DMS53 treated with DMSO at 0.1 percent for 48 hours (cell line): ENCODE results near the gene SLC1A3.

Experiments
- DNase-seq: peaks from one replicate; lab custom pipeline; 2025; ENCODE audit not compliant: unreplicated experiment; lab: John Stamatoyannopoulos, UW

The SLC1A3 gene

DNA sequence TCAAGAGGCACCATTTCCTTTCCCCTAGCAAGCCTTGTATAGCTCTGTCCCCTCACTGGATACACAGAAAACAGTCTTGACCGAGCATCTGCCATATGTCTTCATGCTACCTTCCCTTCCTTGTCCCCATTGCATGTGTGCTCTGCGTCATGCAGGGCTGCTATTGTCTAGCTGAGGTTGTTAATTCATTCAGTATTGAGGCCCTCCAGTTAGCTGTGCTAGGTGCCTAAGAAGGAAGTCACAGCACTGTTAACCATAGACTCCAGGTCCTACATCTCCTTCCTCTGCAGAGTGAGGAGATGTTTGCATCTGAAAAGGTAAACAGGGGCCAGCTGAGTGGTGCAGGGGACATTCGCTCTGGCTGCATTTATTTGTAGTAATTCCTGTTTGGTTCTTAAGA lies 48.2 kb downstream of the SLC1A3 start:
- DNase-seq: no peak

DNA sequence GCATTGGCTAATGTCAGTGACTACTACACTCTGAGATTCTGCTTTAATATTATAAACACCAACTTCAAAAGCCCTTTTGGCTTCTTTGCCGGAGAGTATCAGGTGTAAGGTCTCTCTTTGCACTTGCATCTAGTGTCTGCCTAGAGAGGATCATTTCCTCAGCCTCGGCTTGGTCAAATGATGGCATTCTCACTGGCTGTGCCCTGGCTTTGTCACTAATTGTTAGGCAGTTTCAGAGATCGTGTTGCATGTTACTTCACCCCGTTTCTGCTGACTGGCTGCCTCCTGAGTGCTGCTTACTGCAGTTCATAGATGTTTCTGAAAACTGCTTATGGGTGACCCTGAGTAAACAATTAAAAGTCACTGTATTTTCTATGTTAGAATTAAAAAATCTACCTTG lies 48.8 kb downstream of the SLC1A3 start:
- no peak for DNase-seq

DNA sequence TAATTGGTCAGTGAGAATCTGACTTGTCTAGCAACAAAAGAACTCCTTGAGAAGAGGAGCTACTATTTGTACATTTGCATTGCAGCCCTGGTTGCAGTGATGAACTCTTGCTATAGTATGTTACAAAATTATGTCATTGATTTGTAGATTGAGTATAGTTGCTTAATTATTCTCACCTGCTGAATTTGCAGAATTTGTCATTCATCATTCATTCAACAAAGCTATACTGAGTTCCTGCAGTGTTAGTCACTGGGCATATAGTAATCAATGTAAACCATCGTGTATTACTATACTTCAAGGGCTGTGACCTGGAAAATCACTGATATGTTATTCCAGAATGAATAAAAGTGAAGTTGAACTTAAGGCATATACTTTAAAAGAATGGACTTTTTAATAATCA lies 50.1 kb downstream of the SLC1A3 start:
- no peak for DNase-seq

DNA sequence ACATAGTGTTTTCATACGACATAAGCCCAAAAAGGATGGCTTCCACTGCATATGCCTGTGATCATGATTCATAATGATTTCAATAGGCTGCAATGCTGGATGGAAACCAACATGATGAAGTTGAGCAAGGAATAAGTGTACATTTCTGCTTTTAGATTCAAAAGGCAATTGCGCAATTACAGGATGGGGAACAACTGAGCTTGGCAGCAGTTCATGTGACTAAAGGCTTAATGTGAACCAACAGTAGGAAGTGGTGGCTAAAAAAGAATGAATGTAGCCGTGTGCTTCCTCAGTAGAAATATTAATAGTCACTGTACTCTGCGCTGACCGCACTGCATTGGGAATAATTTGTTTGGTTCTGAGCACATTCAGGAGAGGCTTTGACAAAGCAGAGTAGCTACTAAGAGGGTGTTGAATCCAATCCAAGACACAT lies 51.2 kb downstream of the SLC1A3 start:
- no peak for DNase-seq

DNA sequence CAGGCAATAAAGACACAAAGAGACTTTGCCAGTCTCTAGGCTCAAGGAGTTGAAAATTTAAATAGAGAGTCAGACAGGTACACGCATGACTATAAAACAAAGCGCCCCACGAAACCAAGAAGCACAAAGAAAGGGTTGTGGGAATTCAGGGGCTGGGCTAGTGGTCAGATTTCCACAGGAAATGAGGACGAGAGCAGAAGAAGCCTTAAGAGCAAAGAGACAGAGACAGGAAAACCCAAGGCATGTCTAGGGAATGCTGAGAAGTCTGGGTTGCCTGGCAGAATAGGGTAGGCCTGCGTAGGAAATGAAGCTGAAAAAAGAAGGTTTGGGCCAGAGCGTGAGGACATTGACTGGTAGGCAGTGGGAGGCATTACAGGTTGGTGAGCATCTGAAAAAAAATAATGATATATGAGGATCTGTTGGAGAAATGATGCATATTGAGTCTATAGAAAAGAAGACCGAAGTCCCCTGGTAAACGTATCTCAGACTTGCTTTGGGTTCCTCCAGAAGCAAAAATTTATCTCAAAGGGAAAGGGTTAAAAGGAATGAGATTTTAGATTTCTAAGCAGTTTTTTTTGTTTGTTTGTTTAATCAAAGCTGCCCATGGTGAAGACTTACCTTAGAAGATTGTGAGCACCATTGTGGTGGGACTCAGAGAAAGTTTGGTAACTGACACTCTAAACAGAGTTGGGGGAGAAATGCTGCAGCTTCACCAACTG lies 51.8 kb downstream of the SLC1A3 start:
- DNase-seq: no peak

DNA sequence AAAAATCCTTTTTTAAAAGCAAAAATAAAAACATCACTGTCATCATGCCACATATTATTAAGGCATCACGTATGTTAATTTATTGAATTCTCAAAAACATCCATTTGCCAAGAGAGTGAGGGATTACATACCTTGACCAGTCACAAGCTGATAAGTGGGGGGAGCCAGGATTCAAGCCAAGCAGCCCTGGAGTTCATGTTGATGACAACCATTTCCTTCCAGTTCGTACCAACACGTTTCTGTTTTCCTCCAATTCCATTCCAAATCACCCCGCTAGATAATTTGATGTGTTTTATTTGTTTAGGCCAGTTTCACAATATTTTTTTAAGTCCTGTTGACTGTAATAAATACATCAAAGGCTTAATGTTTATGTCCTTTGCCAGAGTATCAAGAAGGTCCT lies 53.0 kb downstream of the SLC1A3 start:
- no peak for DNase-seq

DNA sequence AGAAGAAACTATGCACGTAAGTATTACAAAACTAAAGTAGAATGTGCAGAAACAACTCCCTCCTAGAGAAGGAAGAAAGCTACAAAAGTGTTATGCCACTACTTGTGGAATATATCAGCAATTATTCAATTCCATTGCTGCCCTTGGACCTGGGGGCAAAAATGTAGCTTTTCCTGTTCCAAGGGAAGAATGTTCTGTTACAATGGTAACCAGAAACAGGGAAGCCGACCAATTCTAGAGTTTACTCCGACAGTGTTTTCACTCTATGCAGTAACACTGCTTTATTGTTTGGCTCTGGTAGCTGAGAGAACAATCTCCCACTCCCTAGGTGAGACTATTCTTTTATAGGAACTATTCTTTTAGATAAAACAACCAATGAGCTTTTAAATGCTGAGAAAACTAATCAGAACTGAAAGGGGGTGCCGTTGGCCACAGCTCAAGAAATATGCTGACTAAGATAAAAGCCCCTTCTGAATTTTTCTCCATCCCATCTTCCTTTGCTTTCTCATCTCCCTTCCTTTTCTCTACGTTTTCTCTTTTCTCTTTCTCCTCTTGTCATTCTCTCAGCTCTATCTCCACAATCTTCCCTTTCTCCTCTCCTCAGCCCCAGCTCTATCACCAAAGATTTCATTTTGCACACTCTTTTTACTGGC lies 54.1 kb downstream of the SLC1A3 start:
- DNase-seq: no peak

DNA sequence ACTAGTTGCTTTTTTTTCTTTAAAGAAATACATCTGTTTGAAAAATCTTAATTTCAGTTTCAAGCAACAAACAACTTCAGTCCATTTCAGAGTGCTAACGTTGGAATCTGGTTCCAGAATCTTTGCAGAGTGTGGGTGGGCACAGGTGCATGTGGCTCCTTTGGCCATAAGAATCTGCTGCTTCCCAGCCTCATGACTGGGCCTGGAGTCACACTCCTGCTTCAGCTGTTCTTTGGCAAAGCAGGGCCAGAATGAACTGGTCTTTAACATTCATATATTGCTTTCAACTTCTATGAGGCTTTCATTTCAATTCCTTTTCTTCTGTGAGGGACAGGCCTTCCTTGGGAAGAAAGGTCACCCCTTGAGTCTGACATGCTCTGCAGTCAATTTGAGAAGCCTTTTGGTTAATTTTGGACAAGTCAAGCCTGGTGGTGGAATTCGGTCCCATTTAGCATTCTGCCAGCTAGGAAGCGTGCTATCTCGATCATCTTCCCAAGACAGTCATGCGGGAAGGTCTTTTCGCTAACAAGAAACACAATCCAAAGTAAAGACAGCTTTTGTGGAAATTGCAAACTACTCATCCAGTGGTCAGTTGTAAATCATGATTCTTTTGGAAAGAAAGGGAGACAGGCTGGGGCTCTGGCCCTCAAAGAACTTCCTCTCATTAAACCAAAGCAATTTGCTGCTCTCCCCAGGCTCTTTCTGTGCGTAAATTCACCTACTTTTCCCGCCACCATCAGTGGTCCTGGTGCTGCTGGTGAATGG lies 55.2 kb downstream of the SLC1A3 start:
- DNase-seq: no peak

DNA sequence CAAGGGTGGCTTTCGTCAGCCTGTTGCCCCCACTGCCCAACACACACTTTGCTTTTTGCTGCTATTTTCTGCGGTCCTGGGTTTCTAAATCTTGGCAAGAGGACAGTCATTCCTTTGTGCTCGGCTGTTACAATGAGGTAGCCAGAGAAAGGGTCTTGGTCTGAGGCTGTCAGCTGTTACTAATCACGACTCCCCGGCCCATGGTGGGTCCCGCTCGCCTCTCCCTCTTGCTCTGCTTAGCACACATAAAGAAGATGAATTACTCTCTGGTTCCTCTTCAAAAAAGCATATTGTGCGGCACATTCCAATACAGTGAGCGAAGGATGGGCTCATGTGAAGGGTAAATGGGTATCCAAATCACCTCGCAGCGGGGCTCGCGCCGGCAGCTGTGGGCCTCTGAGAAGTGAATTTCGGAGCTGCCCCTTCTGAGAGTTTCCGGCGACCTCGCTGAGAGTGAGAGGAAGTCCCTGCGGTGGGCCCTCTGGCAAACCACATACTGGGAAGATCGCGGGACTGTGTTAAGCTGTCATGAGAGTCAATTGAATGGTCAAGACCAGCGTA lies 56.0 kb downstream of the SLC1A3 start:
- DNase-seq: no peak

DNA sequence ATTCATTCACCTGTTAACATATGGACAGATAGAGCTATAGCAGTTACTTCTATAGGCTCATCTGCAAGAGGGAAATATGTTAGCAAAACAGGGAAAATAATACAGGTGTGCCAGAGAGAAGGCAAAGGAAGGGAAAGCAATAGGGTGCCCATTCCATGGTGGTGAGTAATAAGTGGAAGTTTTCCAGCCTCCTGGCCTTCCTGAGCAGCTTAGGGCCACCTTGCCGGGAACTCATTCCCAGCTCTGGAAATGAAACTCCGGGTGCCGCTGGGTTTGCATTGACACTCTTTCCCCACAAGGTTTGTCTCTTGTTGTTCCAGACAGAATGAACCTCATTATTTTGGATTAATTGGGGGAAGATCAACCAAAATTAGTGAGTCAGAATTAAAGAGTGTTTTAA lies 58.4 kb downstream of the SLC1A3 start:
- DNase-seq: no peak

DNA sequence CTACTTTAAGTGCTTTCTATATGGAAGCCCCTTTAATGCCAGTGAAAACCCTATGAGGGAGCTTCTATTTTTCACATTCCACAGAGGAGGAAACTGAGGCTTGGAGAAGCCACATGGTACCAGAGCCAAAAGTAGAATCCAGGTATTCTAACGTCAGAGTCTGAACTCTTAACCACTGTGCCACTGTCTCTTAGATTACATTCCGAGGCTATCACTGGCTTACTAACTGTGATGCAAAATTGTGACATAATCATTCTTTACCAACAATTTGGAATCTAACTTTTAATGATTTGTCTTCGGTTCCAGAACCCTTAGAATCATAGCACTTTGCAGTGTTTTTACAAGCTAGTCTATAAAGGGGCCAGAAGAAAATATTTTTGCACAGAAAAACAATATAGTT lies 59.2 kb downstream of the SLC1A3 start:
- DNase-seq: no peak

DNA sequence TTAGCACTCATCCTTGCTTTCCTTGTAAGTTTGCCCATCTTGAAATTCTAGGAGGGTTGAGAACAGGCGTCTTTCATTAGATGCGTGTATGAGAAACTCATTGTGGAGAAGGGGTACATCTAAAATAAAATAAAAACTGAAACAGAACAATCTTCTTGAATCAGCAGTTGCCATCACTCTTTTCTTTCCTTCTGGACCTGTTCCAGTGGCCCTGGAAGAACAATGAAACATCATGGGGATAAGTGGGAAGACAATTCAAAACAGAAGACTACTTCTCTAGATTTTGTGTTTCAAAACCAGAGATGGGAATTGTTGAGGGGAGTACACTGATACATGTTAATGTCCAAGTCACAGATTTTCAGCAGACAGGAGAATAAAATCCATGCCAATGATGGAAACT lies 59.9 kb downstream of the SLC1A3 start:
- no peak for DNase-seq

DNA sequence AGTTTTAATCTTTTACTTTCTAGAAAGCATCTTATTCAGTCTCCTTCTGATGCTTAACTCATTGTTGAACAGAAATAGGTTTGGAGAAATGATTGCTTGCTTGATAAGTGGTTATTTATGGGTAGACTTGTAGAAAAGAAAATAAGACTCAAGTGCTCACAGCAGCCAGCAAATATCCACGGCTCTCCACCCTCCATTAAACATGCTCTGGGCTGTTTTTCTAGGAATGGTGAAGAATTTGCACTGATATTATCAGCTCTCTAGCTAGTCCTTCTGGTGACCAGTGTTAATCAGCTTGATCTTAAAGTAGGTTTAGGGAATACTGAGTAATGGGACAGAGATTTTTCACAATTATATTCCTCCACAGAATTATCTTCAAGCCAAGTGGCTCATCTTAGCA lies 60.6 kb downstream of the SLC1A3 start:
- no peak for DNase-seq

DNA sequence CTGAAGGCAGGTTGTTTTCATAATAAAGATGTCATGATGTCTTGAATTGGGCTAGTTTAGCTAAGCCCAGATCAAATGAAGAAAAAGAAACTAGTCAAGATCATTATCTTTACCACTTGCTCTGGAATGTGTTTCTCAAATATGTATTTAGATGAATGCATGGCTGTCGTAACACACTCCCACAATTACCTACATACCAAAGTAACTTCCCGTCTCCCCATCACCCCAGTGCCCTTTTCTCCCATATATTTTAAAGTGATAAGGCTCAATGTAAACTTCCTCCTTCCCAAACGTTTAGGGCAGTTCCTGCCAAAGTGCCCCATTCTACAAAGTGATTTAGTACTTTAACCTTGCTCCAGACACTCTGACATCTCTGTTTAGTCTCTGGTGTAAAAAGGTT lies 61.4 kb downstream of the SLC1A3 start:
- no peak for DNase-seq

DNA sequence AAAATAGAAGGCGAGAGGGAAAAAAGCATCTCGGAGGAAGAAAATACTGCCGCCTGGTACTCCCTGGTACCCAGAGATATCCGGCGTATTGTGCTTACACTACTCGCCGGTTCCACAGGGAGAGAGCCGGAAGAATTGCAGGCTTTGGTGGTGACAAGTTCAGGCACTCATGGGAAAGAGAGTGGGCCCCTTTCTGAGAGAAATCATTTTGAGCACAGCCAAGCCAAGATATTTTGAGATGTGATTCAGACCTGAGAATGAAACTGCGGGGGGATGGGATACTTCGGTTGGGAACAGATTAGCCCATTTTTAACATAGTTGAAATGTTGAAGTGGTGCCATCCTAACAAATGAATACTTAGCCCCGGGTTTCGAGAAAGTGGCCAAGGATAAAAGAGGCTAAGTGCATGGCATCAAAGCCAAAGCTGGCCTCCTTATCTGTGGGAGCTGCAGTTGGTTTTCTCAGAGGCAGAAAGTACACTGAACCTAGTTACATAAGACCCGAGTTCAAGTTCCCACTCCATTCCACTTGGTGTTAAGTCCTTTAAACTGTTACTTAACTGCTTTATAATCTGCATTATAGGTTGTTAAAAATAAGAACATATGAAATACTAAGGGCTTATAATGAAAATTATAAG lies 62.7 kb downstream of the SLC1A3 start:
- no peak for DNase-seq

DNA sequence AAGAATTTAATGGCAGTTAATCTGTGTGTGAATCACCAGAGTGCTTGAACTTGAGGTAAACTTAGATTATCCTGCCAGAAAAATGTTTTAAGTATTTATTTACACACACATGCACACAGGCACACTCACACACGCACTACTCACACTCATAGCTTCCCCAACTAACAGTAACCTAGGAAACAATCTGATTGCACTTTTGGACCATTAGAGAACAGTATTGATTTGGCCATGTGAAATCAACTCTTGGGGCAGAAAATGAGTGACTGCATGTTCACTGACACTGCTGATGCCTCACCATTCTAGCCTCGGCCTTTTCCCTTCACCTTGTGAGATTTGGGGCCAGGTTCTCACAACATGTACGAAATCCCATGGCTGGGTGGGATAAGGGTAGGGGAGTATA lies 64.1 kb downstream of the SLC1A3 start:
- DNase-seq: no peak

DNA sequence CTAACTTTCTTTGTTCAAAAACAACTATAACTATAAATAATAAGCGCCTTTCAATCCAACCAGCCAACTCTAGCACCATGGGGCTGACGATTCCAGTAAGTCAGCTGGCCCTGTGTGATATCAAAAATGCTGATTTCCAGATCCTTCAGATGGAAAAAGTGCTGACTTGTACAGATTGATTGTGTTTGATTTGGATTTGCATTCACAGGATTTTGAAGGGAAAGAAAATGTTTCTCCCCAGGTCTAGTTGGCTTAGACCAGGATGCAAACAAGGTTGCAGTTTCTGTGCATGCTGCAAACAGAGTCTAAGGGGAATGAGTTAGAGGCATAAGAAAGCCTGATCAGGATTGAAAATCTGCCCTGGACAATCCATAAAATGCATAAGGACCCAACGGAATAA lies 68.9 kb downstream of the SLC1A3 start:
- no peak for DNase-seq

DNA sequence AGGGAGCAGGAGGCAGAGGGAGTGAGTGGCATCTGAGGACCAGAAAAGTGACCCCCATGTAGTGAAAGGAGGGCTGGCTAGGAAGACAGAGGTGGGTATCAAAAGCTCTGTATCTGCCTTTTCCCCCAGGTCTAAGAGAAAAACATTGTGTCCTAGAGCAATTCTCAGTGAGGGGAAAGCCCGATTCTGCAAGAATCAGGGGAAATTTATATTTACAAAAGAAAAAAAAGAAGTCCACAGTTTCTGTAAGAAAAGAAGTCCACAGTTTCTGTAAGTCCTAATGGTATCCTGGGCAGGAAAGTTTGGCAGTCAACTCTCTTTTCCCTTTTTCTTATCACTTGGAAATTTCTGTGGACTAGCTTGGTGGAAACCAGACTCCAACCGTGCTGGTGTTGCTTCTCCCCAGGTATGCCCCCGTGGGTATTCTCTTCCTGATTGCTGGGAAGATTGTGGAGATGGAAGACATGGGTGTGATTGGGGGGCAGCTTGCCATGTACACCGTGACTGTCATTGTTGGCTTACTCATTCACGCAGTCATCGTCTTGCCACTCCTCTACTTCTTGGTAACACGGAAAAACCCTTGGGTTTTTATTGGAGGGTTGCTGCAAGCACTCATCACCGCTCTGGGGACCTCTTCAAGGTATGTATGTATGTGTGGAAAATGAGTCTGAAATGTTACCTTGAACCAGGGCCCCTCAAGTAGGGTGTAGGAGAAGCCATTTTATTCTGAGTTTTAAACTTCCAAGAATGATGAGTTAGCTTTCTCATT lies 73.0 kb downstream of the SLC1A3 start:
- no peak for DNase-seq

DNA sequence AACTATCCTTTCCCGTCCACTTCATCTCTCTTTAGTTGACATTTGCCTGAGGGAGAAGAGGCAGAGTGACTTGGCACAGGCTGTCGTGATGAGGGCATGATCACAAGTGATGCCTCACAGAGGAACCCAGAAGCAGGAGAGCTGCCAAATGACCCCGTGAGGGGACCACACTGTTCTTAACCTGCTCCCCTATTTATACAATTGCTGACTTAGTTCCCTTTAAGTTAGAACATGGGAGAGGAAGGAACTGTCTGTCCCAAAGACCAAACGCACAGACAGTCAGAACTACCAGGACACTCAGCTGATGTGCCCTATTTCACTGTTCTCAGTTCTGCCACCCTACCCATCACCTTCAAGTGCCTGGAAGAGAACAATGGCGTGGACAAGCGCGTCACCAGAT lies 73.7 kb downstream of the SLC1A3 start:
- DNase-seq: no peak

DNA sequence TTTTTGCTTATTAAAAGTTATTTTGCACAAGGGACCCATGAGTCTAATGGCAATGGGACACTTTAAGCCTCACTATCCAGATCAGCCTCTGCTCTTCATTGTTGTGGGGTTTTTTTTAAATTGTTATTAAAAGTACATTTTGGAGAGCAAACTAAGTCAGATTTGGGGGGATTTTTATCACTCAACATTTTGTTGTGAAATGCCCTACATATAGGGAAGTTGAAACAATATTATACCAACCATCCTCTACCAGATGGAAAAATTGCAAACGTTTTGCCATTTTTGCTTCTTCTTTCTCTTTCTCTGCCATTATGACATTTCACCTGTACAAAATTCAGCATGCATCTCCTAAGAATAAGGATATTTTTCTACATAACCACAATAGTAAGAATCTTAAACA lies 75.3 kb downstream of the SLC1A3 start:
- no peak for DNase-seq

DNA sequence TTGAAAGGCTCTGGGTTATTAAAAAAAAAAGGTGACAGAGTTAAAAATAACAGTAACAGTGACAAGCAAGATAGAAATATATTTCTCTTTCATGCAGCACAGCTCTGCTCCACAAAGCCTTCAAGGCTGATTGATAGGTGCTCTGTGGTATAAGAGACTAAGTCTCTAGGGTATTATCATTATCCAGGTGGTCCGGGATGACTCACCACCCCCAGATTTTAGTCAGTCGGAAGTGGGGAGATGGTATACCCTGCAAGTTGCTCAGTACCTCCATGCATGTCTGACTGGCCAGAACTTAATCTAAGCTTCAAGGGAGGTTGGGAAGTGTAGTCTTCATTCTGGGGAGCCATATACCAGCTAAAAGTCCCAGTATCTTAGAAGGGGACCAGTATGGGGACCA lies 76.1 kb downstream of the SLC1A3 start:
- no peak for DNase-seq
